NCI-H2196 treated with DMSO at 0.1 percent for 48 hours (cell line): ENCODE results near the gene TNS3.

ENCODE experiments used
- DNase-seq: peaks from one replicate; lab custom pipeline; 2025; ENCODE audit not compliant: unreplicated experiment; lab: John Stamatoyannopoulos, UW

The TNS3 gene

GRCh38 chr7:47297120-47297519 is 284.8 kb downstream of the TNS3 start:
- no peak for DNase-seq

DNA sequence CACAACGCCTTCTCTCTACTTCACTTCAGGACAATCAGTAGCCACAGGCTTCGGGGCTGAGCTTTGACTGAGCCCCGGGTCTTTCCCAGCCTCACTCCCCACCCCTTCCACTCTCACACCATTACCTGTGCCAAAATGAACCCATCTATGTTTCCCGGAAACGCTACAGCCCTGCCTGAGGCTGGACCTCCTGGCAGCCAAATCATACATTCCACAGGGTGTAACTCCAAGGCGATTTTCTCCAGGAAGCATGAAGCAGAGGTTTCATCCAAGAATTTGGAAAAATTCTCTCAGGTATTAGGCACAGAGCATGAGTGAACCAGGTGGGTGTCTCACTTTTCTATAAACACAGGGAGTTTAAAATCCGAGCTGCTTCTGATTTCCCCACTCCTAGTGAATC is 286.3 kb downstream of the TNS3 start:
- no peak for DNase-seq

DNA sequence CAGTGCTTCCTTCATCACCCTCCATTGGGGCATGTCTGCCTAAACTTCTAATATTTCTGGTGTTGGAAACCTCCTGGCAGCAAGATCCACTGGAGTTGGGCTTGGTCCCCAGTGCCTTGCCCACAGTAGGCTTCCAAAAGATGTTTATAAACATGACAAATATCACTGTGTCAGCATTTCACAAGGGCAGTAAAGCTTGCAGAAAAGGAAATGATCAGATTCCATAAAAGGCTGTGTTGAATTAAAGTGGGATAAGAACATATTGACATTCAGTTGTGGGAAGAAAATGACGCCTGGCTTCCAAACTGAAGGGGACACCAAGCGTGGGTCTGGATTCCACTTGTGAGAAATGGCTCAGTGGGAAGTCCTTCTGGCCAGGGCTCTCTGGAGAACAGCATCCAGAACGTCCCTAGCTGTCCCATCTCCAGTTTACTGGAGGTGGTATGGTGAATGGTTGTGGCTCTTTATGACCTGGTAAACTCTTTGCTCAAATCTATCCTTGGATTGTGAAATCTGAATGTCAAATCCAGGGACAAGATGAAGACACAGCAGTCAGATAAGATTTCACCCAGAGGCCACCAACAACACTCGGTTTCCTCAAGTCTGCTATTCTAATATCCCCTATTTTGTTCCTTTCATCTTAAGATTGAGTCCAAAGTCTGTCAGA is 287.2 kb downstream of the TNS3 start:
- no peak for DNase-seq

GRCh38 chr7:47293884-47294555 is 287.9 kb downstream of the TNS3 start:
- DNase-seq = no peak

- DNase-seq = no peak
Observed at GRCh38 chr7:47292832-47293309, 289.0 kb downstream of the TNS3 start.

DNA sequence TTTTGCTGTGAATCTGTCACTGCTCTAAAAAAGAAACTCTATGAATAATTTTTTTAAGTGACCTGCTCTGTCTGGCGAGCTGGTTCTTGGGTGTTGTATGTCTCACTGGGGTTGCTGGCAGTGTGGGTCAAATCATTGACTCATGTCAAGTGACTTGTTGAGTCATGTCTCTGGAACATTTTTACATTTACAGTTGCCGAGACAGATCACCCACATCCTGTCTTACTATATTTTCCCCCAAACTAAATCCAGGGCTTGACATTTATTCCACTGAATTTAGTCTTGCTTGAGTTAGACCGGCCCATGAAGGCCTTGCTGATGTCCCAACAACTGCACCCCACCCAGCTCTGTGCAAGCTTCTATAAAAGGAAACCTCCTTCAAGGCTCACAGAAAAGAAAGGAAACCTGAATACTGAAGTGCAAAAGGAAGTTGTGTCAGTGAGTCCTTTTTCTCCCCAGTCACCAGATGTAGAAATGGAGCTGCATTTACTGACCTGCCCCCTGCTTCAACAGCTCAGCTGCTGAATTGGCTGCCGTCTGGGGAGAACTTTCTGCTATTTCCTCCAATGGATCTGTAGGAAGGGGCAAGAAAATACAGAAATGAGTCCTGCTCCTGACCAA is 290.3 kb downstream of the TNS3 start:
- DNase-seq = no peak

- no peak for DNase-seq
Observed at GRCh38 chr7:47290867-47291266, 291.0 kb downstream of the TNS3 start.

DNA sequence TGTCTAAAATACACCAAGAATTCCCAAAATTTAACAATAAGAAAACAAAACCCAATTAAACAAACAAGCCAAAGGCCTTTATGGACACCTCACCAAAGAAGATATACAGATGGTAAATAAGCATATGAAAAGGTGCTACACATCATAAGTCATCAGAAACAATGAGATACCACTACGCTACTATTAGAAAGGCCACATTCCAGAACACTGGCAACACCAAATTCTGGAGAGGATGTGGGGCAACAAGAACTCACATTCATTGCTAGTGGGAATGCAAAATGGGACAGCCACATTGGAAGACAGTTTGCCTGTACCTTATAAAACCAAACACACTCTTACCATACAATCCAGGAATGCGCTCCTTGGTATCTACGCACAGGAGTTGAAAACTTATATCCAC is 291.4 kb downstream of the TNS3 start:
- no peak for DNase-seq

DNA sequence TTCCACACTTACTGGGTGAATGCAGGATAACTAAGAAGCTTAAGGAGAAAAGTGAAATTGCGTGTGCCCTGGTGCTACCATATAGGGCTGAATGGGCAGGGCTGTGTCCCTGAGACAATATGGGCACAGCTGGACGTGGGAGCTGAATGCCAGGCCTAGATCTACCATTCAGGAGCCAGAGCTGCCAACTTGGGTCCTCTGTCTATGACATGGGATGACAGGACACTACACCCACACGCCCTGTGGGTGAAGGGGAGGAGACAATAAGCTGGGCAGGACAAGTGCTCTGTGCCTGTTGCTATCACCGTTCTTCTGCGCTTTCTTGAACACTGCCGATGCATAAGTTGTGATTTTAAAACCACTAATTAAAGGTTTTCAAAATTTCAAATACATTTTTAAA is 293.9 kb downstream of the TNS3 start:
- no peak for DNase-seq

DNA sequence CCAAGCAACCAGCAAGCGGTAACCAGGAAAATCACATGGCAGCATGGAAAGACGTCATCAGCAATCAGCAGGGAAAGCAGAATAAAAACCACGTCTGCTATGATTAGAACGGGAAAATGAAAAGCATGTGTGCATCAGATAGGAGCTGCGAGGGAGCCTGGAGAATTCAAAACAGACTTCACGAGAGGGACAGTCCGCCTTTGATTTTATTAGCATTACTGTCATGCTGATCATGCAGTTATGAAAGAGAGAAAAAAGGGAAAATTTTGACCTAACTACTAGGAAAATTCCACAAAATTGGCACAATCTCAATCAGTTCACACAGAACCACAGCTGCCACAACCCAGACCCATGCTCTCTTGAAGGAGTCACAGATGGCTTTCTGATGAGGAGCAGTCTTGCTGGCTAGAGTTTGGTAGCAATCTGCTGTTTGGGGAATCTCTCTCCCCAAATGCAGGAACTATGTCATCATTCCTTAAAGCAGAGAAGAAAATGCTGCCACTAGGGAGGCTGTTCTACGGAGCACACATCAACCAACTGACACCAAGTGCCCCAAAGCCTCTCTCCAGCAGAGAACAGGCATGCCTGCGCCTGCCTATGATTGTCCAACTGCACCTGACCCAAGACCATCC is 295.9 kb downstream of the TNS3 start:
- no peak for DNase-seq

DNA sequence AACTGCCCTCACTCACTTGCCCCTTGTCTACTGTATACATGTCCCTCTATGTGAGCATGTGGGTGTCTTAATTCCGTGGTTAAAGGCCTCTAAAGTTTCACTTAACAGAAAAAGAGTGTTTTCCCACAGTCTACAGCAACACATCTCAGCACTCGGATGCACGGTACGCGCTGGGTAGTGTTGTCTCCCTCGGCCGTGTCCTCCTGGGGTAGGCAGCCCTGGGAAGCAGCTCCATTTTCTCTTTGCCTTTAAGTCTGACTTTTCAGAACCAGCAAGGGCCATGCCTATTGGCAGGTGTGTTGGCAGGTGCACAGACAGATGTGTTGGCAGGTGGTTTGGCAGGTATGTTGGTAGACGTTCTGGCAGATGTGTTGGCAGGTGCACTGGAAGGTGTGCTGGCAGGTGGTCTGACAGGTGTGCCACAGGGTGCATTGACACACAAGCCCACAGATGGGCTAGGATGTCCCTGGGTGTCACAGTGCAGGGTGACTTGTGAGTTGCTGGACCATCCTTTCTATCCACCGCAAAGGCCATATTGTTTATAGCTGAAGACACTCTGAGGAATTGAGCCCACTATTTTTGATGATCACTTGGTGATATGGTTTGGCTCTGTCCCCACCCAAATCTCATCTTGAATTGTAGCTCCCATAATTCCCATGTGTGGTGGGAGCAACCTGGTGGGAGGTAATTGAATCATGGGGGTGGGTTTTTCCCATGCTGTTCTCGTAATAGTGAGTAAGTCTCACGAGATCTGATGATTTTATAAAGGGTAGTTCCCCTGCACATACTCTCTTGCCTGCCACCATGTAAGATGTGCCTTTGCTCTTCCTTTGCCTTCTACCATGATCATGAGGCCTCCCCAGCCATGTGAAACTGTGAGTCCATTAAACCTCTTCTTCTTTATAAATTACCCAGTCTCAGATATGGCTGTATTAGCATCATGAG is 296.9 kb downstream of the TNS3 start:
- DNase-seq = no peak

DNA sequence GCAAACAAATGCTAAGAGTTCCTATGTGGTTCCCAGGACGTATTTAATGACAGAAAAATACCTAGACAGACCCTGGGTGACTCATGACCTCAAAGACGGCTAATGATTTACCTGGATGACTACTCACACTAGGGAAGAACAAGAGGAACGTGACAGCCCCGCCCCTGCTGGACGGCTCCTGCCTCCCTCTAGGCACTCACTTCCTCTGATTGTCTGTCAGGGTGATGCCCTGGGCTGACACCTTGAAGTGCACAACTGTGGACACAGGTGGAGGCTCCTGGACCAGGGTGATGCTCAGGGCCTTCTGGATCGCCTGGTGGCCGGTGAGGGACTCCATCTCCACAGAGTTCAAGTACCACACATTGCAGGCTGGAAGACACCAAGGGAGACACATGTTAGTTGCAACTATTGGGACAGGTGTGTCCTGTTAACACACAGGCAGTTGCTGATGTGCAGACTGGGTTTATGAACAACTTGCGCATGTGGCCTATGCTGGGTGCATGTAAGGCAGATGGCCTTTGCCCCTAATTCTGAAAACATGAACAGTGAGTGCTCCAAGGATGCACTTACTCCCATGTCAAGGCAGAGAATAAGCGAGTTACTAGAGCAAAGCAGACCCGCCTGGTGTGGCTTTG is 298.3 kb downstream of the TNS3 start:
- no peak for DNase-seq

DNA sequence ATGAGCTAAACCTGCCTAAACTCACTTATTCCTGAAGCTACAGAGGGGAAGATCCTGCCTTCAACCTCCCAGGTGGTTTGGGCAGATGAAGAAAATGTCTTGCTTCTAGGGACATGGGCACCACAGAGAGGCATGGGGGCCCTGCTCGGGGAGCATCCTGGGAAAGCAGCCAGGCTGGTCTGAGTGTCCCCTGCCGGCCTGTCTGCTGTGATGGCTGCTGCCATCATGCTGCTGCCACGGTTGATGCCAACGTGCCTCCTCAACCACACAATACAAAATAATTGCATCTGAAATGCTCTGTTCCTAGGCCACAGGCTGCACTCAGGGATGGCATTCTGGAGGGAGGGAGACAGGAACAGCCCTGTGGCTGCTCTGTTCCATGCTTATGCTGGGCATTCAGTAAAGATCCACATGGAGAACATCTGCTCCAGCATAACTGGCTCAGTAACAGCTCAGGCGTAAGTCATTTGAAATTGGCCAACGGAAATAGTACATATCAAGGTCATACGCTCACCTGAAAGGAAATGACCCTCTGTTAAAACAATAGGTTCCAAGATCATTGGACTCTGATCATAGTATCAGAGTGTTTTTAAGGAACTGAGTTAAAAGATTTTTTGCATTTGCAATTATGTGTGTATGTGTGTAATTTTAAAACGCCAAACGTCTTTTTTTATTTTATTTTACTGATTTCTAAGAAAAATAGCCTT is 299.0 kb downstream of the TNS3 start:
- no peak for DNase-seq

DNA sequence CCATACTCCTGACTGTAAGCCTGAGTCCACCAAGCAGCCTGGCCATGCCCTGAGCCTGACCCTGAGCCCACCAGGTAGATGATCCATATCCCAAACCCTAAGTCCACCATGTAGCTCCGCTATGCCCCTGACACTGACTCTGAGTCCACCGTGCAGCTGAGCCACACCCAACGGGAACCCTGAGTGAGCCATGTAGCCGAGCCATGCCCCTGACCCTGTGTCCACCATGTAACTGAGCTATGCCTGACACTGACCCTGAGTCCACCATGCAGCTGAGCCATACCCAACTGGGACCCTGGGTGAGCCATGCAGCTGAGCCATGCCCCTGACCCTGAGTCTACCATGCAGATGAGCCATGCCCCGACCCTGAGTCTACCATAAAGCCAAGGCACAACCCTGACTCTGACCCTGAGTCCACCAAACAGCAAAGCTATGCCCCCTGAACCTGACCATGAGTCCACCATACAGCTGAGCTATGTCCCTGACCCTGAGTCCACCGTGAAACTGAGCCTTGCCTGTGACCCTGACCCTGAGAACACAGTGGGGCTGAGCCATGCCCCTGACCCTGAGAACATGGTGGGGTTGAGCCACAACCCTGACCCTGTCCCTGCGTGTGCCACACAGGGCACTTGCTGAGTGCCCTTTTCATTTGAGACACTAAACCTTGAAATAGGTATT is 299.8 kb downstream of the TNS3 start:
- no peak for DNase-seq

GRCh38 chr7:47281161-47281560 is 300.8 kb downstream of the TNS3 start:
- no peak for DNase-seq

GRCh38 chr7:47280114-47280513 is 301.8 kb downstream of the TNS3 start:
- no peak for DNase-seq

GRCh38 chr7:47278043-47278442 is 303.9 kb downstream of the TNS3 start:
- DNase-seq = no peak

GRCh38 chr7:47277321-47277781 is 304.6 kb downstream of the TNS3 start:
- DNase-seq = no peak
